ENCODE results near the gene PLEKHB2.
"Not testable (repeated sequence)": the region's sequence is repeated elsewhere in the genome, so short reads cannot be mapped to it uniquely, and the experiment has no call there.

Gene PLEKHB2, protein sequence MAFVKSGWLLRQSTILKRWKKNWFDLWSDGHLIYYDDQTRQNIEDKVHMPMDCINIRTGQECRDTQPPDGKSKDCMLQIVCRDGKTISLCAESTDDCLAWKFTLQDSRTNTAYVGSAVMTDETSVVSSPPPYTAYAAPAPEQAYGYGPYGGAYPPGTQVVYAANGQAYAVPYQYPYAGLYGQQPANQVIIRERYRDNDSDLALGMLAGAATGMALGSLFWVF

DNA sequence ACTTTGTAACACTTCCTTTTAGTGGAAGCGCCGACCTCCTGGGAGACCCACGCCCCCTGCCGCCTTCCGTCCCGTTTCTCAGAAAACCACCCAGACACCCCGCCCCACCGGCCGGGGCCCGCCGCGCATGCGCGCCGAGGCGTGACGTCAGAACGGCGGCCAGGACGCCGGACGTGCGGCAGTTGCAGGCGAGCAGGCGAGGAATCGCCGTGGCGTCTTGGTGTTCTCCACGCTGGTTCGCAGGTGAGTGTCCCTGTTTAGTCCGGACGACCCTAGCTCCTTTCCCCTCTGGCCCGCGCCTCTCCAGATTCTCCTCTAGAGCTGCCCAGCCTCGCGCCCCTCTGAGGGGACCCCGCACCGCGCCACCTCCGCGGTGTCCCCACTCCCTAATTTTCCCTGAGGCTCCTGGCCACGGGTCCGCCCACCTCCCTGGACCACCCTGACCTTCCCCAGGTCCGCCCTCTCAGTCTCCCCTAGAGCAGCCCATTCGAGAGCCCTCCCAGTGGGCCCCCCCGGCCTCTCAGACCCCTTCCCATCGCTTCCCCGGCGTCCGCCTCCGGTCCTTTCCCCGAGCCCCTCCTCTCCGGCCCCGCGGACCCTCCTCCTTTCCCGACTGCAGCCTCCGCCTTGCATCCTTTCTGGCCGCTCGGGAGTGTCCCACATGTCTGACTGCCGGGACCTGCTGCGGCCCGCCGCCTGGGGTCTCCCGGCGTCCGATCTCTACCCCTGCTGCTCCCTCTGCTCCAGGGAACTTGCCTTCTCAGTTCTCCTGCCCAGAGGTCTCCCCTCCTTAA is at the start of gene PLEKHB2:
TSS of gene PLEKHB2 (plus strand) at position 181 of the 794 bp plus-strand sequence. CDS start 15,606 bp downstream, outside the sequence.
- peak; percentile 87 for DNase-seq

DNA sequence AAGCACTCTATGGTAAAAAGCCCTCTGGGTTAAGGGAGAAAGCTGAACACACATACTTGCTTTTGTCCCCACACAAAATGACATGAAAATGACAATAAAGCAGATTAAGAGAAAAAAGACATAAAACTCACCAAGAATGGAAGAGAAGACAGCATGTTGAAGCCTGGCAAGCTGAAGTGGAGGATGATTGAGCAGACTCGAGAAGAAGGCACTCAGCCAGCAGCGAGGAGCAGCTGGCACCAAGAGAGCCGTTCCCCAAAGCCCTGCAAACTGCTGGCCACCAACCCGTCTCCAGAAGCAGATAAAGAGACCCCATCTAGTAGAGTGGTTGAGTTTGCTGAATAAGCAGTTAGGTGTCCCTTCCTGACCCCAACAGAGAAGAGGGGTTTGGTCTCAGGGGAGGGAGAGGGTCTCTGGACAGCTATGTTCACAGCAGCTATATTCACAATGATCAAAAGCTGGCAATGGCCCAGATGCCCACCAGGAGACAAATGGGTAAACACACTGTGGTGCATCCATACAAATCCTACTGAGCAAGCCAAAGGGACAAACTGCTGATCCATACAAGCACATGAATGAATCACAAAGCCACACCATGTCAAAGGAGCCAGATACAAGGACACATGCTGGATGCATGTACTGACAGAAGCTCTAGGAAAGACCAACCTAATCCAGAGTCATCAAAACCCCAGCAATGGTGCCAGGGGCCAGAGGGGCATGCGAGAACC is 48.8 kb upstream of the PLEKHB2 start:
- peak; percentile 82 for DNase-seq

DNA sequence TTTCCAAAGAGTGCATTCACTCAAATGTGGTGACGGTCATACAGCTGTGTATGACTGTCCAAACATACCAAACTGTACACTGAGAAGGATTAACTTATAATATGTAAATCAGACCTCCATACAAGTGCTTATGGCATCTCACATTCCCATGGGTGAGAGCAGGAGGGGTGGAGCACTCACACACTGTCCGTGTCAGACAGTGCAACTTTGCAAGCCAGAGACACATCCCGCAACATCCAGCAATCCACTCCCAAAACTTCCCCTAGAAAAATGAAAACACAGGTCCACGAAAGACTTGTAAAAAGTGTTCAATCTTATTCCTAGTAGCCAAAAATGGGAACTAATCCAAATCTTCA is 48.2 kb upstream of the PLEKHB2 start:
- no peak for DNase-seq

DNA sequence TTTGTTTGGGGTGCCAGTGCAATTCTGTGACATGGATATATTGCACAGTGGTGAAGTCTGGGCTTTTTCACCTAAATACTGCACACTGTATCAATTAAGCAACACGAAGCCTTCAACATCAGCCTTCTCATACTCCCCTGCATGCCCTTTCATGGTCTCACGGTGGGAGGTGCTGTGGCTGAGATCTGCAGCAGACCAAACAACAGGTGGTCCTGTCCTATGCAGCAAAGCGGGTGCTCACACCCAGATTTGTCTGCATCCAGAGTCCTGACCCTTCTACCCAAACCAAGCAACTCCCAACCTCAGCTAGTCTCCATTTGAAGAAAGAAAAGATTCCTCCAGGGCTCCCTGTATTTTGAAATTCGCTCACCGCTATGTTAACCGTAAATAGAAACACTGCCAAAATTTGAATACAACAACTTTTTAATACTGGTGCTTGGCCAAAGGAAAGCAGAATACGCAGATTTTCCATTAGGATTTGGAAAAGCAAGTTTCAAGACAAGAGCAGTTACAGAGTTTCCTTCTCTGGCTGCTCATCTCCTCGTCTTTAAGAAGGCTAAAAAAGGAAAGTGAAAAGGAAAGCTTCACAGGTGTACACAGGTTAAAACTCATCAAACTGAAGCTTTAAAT is 46.8 kb upstream of the PLEKHB2 start:
- no peak for DNase-seq

DNA sequence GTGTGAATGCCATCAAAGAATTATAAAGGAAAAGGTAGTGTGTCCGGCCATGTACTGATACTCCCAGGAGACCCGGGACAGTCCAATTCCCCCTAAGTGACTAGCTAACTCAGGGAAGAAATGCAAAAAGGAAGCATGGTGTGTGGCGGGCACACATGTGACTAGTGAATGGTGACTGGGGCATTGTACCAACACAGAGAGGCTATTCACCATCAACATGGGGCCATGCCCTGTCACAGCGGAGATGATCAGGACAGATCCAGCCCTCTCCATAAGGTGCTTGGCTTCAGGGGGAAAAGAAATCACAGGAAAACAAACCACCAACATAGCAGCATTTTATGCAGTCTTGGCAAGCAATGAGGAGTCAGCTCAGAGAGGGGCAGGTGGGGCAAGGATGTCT is 46.2 kb upstream of the PLEKHB2 start:
- no peak for DNase-seq

DNA sequence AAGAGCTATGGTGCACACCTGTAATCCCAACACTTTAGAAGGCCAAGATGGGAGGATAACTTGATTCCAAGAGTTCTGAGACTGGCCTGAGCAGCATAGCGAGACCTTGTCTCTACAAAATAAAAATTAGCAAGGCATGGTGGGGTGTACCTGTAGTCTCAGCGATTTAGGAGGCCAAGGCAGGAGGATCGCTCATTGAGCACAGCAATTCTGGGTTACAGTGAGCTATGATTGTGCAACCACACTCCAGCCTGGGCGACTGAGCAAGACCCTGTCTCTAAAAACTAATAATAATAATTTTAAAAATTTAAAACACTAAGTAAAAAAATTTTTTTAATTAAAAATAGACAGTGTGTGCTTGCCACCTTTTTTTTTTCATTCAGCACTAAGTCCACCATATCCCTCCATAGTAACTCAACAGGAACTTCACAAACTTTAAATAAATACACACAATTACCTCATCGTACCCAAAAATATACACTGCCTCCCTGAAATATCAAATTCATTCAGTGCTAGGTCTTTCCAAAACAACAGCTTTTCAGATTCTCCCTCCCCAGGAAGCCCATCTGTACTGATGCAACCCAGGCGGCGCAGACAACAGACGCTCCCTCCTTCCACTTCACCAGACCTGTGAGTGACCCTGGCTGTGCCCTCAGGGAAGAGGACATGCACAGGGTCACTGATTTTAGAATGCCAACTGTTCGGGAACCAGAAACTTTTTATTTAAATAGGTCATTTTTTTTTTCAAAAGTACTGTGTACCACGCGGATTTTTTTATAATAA is 41.4 kb upstream of the PLEKHB2 start:
- DNase-seq, result no peak

DNA sequence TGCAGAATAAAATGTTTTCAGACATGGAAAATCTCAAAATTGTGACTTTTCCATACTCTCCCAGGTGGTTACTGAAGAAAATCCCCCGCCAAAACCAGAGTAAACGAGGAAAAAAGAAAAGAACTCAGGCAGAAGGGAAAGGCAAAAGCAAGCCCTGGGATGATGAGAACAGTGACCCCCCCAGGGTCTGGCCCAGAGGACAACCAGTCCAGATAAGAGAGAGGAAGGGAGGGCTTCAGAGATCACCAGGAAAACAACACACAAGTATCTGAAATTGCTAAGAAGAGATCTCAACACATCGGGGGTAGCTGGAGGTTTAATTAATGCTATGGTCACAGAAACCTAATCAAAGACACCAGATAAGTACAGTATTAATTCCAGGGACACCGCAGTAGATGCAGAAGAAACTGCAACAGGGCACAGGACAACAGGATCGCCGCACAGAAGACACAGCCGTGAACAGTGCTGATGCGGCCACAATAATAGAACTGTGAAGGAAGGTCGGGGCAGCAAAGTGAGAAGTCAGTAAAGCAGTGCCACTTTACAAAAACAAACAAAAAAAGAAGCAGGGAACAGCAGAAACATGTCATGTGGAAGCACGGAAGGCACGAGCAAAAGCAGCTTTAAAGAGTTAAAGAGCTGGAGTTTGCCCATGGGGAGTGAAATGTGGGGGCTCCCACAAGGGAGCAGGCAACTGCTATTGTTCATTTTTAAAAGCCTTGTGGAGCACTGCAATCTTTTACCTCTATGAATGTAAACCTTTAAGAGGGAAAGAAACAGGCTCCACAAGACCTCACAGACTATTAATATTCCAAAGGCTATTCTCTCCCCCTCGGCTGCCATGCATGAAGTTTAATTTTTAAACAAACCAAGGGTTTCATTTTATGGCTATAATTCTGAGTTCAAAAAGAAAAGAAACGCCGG is 40.3 kb upstream of the PLEKHB2 start:
- no peak for DNase-seq

DNA sequence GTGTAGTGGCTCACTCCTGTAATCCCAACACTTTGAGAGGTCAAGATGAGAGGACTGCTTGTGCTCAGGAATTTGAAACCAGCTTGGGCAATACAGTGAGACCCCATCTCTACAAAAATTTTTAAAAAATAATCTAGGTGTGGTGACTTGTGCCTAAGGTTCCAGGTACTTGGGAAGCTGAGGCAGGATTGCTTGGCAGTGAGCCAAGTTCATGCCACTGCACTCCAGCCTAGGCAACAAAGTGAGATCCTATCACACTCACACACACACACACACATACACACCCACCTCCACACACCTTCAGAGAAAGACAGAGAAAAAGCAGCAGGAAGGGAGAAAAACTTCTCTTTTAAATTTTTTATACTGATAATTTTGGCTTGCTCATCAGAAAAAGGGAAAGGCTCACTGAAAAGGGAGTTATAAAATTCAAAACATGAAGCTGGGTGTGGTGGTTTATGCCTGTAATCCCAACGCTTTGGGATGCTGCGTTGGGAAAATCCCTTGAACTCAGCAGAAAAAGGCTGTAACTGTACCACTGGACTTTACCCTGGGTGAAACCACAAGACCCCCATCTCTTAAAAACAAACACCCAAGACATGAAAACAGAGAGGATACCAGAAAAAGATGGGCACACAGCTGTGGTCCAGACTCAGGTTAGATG is 37.5 kb upstream of the PLEKHB2 start:
- no peak for DNase-seq

DNA sequence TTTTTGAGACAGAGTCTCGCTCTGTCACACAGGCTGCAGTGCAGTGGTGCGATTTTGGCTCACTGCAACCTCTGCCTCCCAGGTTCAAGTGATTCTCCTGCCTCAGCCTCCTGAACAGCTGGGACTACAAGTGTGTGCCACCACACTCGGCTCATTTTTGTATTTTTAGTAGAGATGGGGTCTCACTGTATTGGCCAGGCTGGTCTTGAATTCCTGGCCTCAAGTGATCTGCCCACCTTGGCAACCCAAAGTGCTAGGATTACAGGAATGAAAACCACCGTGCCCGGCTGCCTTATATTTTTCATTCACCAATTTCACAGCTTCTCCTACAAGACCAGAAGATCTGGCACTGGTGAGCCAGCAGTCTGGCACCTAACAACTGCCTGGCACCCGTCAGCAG is 37.0 kb upstream of the PLEKHB2 start:
- DNase-seq, result not testable (repeated sequence)

DNA sequence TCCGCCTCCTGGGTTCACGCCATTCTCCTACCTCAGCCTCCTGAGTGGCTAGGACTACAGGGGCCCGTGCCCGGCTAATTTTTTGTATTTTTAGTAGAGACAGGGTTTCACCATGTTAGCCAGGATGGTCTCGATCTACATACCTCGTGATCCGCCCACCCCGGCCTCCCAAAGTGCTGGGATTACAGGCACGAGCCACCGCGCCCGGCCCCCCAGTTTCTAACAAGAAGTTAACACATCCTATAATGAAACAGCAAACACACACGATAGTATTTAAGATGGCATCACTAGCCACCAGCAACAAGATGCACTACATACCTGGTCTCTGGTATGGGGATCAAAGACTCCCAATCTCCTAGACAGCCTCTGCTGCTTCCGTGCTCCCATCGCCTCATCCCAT is 29.6 kb upstream of the PLEKHB2 start:
- not testable (repeated sequence) for DNase-seq

DNA sequence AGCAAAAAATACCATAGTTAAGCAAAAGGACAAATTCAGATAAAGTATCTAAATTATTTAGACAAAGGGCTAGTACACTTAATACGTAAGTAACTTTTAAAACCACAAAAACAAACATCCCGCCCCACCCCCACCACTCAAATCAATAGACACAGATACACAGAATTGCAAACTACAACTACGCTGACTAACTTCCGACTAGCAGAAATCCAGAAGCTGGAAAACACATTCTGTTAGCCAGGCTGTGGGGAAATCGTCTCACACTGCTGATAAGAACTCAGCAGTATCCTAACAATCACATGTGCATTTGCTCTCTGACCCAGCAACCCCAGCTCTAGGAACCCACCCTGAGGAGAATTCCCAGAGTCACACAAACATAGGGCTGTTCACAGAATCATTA is 28.4 kb upstream of the PLEKHB2 start:
- DNase-seq, result no peak

DNA sequence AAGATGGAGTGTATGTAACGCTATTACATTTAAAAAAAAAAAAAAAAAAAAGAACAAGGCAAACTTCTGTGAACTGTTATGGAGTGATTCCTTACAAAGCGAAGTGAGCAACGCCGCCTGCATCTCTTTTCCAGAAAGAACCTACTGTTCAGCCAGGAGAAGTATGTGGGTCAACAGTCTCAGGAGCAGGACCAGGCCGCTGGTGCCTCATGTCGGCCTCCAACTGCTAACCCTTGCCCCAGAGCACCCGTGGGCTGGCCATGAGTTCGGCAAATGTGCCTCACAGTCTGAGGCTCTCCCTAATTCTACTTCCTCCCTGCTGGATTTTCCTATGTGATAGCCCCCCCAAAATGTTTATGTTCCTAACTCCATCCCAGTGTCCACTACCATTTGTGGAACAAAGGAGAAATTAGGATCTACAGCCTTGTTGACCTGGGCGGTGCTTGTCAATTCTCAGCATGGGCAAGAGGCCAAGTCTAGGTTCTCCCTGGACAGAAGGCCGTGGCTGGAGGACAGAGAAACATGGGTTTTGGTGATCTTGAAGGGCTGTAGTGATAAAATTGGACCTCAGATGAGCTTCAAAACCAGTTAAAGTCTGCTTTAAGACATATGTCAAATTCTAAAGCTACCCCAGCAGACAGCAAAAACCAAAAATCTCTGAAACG is 27.8 kb upstream of the PLEKHB2 start:
- DNase-seq, result no peak

DNA sequence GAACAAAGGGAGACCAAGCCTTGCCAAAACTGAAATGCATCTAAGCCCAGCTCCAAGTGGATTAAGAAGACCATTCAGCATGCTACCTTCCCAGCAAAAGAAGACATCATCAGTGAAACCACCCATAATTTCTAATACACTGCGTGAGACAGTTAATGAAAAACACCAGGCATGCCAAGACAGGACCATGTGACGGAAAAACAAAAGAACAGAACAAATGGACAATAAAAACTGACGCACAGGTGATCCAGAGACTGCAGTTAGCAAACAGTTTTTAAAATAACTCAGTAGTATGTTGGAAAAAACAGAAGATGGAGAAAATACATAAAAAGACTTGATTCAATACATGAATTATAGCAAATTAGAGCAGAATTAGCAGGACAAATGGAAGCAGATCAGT is 27.2 kb upstream of the PLEKHB2 start:
- no peak for DNase-seq

DNA sequence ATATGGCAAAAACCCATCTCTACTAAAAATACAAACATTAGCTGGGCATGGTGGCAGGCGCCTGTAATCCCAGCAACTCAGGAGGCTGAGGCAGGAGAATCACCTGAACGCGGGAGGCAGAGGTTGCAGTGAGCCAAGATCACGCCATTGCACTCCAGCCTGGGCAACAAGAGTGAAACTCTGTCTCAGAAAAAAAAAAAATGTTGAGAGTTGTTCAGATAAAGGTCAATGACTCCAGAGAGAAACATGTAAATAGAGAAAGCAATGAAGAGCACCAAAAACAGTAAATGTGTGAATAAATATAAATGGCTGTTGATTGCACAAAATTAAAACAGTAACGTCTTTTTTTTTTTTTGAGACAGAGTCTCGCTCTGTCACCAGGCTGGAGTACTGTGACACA is 25.2 kb upstream of the PLEKHB2 start:
- DNase-seq, result not testable (repeated sequence)

DNA sequence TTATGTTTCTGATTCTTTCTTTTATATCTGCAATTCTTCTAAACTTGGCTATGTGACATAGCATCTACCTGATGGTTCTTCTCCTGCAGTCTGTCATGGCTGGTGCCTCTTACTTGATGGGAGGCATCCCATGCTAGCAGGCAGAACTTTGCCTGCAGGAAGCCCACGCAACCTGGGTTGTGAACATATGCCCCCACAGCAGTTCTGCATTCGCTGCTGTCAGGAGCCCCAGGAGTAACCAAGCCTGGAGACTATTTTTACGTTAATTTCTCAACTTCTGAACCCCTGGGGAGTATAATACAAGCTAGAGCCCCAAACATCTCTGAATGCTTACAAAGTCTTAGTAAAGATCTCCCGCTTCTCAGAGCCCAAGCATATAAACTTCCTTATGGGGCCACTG is 23.9 kb upstream of the PLEKHB2 start:
- no peak for DNase-seq

DNA sequence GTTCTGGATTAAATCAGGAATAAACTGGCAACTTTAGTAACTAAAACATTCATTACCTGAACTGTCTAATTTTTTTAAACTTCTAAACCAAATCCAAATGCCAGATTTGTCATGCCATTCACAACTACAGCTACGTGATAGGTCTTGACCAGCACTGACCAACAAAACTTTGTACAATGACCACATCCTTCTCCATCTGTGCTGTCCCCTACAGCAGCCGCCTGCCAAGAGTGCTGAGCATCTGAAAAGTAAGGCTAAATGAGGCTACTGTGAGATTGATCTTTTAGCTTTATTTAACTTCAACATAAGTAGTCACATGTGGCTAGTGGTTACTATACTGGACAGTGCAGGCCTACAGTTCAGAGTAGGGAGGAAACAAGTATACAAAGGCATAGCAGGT is 19.5 kb upstream of the PLEKHB2 start:
- DNase-seq, result no peak

DNA sequence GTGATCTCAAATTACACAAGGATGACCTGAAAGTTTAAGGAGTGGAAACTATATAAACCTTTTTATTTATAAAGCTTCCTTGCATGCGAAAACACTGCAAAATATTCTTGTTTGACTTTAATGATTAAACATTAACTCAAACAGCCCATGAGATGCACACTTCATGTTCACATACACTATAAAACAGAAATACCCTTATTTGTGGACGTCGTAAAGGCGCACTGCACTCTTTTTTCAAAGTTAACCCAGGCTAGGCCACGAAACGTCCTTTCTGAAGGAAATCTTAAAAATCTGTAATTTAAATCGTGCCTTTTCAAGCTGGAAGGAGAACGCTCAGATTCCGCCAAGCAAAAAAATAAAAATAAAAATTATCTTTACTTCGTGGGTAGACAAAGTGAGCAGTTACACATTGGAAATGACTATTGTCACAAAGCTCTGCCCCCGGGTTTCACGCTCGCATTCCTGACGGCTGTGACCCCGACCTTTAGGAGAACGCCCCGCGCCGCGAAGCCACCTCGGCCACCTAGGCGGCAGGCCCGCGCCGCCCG is 12.6 kb upstream of the PLEKHB2 start:
- DNase-seq, result no peak

DNA sequence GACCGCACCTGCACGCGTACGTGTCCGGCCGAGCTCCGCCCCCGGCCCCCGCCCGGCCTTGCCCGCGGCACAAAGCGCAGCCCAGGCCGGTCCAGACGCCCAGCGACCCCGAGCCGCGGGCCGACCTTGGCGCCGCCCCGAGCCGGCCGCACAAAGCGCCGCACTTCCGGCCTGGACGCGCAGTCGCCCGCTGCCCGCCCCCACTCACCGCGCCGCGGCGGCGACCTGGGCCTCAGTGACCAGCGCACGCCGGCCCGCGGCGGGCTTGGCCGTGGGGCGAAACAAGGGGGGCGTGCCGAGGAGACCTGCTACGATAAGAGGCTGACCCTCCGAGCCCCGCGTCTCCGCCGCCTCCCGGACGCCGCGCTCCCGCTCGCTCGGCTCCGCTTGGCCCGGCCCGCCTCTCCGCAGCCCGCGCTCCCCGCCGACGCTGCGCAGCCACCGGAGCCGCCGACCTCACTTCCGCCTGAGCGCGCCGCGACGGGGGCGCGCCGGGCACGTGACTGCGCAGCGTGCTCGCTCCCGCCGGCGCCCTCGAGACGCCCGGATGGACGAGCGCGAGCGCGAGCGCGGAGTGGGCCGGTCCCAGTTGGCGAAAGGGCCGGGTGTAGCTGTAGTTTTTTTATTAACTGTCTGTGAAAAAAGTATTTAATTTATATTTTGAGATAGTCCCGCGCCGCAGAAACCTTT is 12.0 kb upstream of the PLEKHB2 start, which contains the start of gene FAM168B:
TSS of gene FAM168B (minus strand) at position 455 of the 690 bp plus-strand sequence. CDS start 10,814 bp downstream, outside the sequence.
- DNase-seq, result peak; percentile 92

All from NCI-H345 (cell line).